Stimulated activated CD4-positive, alpha-beta T cell treated with anti-CD3 and anti-CD28 coated beads, Interleukin-2, amount 100 ng/mL, for 48 hours (primary cell): ENCODE measurements around the gene ZYG11B.
"Not testable (repeated sequence)": the region's sequence is repeated elsewhere in the genome, so short reads cannot be mapped to it uniquely, and the experiment has no call there.

Source experiments
- DNase-seq, 2 donors: peaks; one replicate each; pipeline ENCODE4 v3.0.0-alpha.2; 2020

The ZYG11B gene

DNA sequence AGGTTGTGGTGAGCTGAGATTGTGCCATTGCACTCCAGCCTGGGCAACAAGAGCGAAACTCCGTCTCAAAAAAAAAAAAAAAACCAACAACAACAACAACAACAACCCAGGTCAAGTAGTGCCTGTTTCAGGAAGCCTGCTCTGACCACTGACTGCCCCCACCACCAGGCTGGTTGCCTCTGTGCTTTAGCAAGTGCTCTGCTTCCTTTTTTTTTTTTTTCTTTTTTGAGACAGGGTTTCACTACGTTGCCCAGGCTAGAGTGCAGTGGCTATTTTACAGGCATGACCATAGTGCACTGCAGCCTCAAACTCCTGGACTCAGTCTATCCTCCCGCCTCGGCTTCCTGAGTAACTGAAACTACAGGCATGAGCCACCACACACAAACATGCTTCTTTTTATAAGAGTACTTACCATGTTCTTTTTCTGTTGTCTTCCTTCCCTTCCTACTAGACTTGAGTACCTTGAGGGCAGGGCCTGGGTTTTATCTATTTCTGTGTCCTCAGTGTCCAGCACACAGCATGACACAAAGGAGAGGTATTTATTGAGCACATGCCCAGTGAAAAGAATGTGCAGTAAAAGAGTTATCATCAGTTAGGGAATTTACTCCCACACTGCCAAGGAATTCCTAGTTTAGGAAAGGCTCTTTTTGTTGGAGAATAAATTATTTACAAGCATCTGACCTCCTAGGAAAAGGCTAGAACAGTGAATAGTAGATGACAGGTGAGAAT lies 18.2 kb upstream of the ZYG11B start:
- no peak for DNase-seq

DNA sequence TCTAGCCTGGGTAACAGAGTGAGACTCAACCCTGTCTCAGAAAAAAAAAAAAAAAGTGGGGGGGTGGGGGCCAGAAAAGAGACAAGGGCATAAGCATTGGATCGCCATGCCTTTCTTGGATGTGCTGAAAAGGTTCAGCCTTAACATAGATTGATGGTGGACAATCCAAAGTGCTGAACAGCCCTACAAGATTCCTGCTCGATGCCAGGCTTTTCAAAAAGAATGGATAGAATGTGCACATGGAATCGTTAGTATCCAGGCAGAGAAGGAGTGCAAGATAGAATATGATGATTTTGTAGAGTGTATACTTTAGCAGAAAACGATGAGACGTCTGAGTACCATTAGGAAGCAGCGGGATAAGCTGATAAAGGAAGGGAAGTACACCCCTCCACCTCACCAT lies 17.2 kb upstream of the ZYG11B start:
- no peak for DNase-seq

DNA sequence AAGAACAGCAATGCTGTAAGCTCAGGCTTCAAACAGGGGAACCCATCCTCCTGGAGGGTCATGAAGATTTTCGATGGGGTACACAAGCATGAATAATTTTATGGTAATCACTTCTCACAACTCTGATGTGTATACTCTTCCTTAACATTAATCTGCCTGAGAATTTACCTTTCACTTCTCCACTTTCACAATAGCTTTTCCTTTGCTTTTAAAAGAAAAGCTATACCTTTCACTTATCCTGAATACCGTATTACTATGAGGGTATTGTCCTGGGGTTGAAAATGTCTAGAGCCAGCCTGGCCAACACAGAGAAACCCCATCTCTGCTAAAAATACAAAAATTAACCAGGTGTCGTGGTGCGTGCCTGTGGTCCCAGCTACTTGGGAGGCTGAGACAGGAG lies 12.7 kb upstream of the ZYG11B start:
- no peak for DNase-seq

DNA sequence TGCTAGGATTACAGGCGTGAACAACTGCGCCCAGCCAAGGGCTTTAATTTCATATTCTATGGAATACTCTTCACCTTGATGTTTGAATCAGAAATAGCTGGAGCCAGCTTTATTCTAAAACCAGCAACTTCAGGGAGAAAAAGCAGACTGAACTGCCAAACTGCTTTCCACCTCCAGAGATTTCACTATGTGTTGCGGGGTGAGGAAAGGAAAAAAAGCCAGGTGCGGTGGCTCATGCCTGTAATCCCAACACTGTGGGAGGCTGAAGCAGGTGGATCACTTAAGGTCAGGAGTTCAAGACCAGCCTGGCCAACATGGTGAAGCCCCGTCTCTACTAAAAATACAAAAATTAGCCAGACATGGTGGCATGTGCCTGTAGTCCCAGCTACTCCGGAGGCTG lies 11.0 kb upstream of the ZYG11B start:
- DNase-seq: not testable (repeated sequence)

DNA sequence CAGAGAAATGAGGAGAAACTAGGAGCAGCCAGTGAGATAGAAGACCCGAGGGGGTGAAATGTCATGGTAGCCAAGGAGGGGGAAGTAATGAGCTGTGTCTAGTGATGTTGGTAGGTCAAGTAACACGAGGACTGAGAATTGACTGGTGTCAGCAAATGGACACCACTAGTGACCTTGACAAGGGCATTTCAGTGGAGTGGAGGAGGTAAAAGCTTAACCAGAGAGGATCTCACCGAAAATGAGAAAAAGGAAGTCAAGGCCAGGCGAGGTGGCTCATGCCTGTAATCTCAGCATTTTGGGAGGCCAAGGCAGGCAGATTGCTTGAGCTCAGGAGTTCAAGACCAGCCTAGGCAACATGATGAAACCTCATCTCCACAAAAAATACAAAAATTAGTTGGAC lies 3.0 kb upstream of the ZYG11B start:
- no peak for DNase-seq

DNA sequence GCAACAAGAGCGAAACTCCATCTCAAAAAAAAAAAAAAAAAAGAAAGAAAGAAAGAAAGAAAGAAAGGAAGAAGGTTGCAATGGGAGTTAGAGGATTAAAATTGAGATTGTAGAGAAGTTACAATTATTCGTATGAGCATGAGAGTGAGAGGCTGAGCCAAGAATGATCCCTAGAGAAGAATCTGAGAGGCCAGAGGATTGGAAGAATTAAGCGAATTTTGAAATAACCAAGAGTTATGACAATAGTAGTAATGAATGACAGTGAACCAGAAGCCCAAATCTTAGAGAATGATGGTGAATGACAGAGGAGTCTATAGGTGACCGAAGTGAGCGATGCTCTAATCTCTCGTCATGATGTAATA lies 369 bp upstream of the ZYG11B start:
- DNase-seq: no peak

DNA sequence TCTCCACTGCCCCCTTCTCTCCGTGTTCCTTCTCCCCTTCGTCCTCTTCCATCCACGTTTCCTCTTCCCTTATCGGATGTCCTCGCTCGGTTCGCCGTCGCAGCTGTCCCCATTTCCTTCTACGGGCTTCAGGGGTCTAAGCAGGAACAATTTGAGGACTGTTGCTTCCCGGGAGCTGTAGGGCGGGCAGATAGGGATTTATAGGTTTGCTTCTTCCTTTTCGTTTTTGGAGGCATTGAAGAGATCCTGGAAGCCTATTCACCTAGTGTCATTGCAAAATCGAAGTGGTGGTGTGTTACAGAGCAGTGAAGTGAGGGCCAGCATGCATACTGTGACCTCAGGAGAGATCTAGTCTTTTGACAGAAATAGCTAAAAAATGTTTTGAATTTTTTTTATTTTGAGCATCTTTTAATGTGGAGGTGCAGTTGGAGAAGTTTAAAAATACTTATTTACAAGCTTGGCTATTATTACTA lies 897 bp downstream of the ZYG11B start:
- no peak for DNase-seq

DNA sequence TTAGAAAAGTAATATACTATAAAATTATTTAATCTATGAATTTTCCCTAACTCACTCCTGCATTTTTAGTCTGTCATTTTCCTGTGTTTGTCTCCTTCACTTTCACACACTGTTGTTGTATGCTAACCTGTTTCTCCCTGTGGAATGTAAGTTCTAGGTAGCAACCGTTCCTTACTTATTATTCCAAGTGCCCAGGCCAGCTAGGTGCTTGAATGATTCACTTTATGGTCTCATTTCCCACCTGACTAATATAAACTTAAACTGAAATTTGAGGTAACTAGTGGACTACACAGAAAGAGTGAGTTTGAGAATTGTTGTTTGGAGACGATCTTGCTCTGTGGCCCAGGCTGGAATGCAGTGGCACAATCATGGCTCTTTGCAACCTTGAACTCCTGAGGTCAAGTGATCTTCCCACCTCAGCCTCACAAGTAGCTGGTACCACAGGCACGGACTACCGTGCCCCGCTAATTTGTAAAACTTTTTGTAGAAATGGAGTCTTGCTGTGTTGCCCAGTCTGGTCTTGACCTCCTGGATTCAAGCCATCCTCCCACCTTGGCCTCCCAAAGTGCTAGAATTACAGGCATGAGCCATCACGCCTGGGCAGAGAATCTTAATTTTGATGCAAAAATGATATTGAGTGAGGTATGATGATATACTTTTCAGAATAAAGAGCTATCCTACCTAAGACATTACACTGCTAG lies 1.9 kb downstream of the ZYG11B start:
- no peak for DNase-seq

DNA sequence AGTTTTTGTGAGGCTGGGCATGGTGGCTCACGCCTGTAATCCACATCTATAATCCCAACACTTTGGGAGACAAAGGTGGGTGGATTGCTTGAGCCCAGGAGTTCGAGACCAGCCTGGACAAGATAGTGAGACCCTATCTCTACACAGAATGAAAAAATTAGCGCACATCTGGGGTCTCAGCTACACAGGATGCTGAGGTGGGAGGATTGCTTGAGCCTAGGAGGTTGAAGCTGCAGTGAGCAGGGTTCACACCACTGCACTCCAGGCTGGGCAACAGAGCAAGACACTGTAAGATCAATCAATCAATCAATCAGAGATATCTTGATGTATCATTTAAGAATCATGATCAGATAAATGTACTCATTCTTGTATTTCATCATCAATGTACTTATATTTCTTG lies 7.1 kb downstream of the ZYG11B start:
- no peak for DNase-seq

DNA sequence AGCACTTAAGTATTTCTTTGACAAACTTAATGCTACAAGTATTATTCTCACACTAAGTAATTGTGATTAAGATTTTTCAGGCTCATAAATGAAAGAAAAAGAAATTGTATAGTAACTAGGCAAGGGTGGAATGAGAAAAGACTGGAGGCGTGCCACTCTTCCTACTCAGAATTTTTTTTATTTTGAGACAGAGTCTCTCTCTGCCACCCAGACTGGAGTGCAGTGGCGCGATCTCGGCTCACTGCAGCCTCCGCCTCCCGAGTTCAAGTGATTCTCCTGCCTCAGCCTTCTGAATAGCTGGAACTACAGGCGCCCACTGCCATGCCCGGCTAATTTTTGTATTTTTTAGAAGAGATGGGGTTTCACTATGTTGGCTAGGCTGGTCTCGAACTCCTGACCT lies 9.1 kb downstream of the ZYG11B start:
- not testable (repeated sequence) for DNase-seq

DNA sequence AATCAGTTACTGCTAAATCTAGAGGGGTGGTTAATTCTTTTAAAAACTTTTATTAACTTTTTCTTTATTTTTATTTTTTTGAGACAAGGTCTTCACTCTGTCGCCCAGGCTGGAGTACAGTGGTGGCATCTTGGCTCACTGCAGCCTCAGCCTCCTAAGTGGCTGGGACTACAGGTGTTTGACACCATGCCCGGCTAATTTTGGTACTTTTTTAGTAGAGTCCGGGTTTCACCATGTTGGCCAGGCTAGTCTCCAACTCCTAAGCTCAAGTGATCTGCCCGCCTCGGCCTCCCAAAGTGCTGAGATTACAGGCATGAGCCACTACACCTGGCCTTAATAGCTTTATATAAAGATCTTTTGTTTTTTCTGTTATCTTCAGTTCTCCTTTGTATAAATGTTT lies 11.9 kb downstream of the ZYG11B start:
- DNase-seq: no peak

DNA sequence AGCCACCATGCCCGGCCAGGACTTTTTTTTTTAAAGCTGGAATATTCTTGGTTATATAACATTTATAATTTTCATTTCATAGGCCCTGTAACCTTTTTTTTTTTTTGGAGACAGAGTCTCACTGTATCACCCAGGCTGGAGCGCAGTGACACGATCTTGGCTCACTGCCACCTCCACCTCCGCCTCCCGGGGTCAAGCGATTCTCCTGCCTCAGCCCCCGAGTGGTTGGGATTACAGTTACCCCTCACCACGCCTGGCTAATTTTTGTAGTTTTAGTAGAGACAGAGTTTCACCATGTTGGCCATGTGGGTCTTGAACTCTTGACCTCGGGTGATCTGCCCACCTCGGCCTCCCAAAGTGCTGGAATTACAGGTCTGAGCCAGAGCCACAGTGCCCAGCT lies 12.6 kb downstream of the ZYG11B start:
- DNase-seq: no peak

DNA sequence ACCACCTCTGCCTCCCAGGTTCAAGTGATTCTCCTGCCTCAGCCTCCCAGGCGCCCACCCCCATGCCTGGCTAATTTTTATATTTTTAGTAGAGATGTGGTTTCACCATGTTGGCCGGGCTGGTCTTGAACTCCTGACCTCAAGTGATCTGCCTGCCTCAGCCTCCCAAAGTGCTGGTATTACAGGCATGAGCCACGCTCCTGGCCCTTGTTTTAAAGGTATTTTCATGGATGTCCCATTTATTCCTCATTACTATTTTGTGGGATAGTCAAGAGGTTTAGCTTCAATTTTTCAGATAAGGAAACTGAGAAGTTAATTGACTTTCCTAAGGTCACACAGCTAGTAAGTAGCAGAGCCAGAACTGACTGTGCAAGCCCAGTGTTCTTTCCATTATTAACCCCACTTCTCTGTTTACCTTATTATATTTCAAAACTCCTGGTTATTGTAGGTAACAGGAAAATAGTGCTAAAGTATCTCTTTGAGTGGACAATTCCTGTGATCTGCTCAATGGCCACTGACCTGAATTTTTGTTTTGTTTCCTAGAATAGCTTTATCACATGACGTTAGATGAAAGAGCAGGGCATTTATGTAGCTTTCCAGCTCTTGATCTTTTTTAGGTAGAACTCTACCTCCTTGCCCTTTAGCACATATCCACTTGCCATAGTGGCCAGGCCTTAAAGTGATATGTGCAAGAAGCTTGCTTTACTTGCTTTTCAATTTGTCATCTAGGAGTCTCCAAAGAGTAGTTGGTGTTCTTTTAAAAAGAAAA lies 13.6 kb downstream of the ZYG11B start:
- DNase-seq: no peak

DNA sequence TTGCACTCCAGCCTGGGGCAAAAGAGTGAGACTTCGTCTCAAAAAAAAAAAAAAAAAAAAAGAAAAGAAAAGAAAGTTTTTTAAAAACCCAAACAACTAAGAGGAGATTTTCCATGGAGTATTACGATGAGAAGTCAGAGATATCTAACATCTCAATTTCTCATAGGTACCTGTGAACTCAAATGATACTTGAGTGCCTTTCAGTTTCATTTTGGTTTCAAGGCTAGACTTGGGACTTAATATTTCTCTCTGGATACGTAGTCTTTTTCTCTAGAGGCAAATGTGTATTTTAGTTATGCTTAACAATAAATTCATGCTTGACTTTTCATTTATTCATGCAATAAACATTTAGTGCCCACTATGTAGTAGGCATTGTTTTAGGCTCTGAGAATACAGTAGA lies 15.0 kb downstream of the ZYG11B start:
- no peak for DNase-seq

DNA sequence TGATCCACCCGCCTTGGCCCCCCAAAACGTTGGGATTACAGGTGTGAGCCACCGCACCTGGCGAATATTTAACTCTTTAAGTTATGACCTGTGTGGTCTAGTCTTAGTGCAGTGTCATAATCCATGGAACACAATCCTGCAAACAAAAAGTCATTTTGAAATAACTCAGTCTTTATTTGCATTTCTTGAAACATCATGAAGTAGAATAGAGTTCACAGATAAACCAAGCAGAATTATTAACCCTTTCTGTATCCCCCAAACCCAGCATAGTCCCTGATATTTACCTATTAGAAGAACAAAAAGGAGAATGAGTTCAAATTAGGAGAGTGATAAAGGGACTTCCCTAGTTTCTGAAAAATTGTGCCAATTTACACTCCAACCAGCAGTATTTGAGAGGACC lies 19.9 kb downstream of the ZYG11B start:
- DNase-seq: no peak

DNA sequence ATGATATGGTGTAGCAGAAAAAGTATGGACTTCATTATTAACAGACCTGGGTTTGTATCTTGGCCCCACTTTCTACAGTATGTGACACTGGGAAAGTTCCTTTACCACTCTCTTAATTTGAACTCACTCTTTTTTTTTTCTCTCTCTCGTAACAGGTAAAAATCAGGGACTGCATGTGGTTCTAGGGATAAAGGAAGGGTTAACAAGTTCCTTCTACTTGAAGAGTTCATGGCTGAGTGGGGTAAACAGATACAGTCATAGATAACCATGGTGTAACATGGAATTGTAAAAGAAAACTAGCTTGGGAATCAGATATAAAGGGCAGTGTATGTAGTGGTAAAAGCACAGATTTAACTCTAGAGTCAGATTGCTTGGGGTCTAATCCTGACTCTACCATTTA lies 21.2 kb downstream of the ZYG11B start:
- no peak for DNase-seq

DNA sequence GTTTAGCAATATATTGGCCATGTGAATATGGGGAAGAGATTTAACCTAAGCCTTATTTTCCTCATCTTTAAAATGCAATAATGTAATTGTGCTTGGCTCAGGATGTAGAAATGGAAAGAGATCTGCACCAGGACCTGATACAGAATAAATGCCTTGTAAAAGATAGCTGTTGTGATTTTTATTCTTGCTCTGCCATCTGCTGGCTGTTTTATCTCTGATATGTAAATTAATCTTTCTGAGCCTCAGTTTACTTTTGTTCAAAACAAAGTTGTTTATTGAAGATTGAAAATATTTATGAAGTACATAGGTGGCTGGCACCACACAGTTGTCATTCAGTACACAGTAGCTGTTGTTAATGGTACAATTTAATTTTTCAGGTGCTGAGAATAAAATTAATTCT lies 21.9 kb downstream of the ZYG11B start:
- no peak for DNase-seq

DNA sequence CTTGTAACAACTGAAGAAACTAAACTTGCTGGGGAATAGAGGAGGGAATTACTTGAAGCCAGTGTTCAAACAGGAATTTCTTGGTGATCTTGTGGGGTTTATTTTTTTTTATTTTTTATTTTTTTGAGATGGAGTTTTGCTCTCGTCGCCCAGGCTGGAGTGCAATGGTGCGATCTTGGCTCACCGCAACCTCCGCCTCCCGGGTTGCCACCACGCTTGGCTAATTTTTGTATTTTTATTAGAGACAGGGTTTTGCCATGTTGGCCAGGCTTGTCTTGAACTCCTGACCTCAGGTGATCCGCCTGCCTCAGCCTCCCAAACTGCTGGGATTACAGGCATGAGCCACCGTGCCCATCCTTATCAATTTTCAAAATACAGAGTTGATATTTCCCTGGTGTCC lies 23.2 kb downstream of the ZYG11B start:
- not testable (repeated sequence) for DNase-seq

DNA sequence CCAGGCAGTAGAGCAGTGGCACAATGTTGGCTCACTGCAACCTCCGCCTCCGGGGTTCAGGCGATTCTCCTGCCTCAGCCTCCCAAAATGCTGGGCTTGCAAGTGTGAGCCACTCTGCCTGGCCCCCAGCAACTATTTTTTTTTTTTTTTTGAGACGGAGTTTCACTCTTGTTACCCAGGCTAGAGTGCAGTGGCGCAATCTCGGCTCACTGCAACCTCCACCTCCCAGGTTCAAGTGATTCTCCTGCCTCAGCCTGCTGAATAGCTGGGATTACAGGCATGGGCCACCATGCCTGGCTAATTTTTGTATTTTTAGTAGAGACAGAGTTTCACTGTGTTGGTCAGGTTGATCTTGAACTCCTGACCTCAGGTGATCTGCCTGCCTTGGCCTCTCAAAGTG lies 23.9 kb downstream of the ZYG11B start:
- not testable (repeated sequence) for DNase-seq

DNA sequence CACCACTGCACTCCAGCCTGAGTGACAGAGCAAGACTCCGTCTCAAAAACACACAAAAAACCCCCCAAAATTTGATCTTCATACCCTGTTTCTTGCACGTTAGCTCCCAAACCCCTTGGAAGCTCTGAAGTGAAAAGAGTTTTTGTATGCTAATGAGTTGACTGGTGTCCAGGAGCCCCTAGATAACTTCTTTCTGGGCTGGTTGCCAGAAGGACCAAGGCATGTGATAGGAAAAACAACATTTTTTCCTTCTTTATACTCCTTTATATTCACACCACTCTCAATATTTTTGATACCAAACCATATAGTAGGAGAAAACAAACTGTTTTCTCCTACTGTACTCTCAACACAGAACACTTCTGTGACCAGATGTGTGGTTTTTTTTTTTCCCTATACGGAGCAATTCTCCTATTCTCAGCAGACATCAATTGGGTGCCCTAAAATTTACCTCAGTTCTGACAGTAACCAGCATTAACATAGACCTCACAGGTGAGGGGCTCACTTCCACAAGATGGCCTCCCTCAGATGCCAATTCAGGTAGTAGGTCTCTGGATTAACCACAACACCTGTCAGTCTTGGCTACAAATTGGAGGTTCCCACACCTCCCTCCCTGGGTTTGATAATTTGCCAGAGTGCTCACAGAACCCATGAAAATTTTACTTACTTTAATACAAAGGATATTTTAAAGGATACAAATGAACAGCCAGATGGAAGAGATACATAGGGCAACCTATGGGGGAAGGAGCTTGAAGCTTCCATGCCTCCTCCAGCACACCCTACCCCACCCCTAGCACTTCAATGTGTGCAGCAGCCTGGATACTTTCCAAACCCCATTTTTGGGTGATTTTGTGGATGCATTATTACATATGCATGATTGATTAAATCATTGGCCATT lies 25.6 kb downstream of the ZYG11B start:
- no peak for DNase-seq

DNA sequence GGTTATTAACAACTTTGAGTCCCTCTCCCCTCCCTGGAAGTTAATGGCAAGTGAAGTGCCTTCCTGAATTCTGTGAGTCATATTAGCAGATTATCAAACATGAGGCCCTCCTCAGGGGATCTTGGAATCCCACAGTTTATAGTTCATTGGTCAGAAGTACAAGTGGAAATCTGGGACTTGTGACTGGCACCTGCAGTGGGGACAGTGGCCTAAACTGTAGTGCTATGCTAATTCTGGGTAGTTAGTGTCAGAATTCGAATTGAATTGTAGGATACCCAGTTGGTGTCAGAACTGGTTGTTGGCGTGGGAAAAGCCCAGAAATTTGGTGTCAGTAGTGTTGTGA lies 26.2 kb downstream of the ZYG11B start:
- no peak for DNase-seq

DNA sequence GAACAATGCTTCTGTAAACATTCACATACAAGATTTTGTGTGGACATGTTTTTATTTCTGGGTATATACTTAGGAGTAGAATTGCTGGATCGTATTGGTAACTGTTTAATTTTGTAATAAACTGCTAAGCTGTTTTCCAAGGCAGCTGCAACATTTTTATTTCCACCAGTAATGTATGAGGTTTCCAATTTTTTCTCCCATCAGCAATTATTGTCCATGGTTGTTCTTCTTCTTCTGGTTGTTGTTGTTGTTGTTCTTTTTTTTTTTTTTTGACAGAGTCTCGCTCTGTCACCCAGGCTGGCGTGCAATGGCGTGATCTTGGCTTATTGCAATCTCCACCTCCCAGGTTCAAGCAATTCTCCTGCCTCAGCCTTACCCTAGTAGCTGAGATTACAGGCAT lies 26.9 kb downstream of the ZYG11B start:
- no peak for DNase-seq

DNA sequence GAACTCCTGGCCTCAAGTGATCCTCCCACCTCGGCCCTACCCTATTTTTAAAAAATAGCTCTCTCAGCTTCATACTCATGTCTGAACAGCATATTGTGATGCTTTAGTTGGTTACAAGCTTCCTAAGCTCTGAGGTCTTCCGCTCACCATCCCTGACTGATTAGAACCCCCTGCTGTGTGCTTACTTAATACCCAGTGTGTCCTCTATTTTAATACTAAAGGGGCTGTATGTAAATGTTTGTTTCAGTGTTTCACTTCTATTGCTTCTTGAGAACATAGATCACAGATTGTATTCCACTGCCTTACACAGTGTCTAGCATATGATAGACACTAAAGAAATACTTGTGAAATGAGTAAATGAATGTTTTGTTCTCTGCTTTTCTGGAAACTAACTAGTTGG lies 29.8 kb downstream of the ZYG11B start:
- DNase-seq: no peak
